ENCODE data around the gene LRRC2.
A peak's percentile ranks its signal among the peaks of the same experiment; 100 is the strongest.

LRRC2 gene

GRCh38 chr3:46558184-46559043 is 7.7 kb downstream of the LRRC2 start:
- Histone ChIP-seq H3K27ac (no peak overlapping the region), H3K36me3 (no peaks in the 10 kb centered on the region), H3K4me1 (ENCODE audit: control insufficient read depth in 1 of 2, insufficient read depth in 1 of 2, low read depth in 1 of 2, low read length in 1 of 2) (peaks cover 4 to 7% of the 10 kb centered on the region in 2 experiments), H3K4me3 (ENCODE audit: low read depth in 1 of 2, low read length in 1 of 2) (peak overlapping the region in 1 of 2 experiments; percentile 13), H3K27me3 (peaks cover 48% of the 10 kb centered on the region), H3K9me3 (no peaks in the 10 kb centered on the region)
- no peak for TF ChIP-seq CTCF (IDR thresholded peaks at IDR 0.05)

GRCh38 chr3:46557814-46558183 is 8.3 kb downstream of the LRRC2 start:
- Histone ChIP-seq H3K4me1 (ENCODE audit: control insufficient read depth in 1 of 2, insufficient read depth in 1 of 2, low read depth in 1 of 2, low read length in 1 of 2) (peaks cover 8 to 11% of the 10 kb centered on the region in 2 experiments), H3K9me3 (no peaks in the 10 kb centered on the region), H3K4me3 (ENCODE audit: low read depth in 1 of 2, low read length in 1 of 2) (no peak overlapping the region), H3K36me3 (no peaks in the 10 kb centered on the region), H3K27ac (no peak overlapping the region), H3K27me3 (peaks cover 44% of the 10 kb centered on the region)
- no peak for TF ChIP-seq CTCF (IDR thresholded peaks at IDR 0.05)

DNA sequence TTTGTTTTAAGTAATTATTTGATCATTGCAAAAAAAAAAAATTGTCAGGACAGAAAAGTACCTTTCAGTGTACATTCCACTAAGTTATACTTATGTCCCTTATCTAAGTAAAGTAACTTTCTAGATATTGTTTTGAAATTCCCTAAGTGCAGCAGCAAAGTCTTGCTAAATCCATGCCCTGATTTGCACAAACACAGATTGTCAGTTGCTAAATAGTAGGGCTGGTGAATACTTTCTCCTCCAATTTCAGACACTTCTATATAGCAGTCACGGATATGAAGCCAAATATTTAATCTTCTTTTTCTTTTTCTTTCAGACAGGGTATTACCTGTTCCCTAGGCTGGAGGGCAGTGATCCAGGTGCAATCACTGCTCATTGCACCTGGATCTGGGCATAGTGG is 12.9 kb downstream of the LRRC2 start:
- Histone ChIP-seq H3K27me3 (peaks cover 50% of the 10 kb centered on the region), H3K4me1 (ENCODE audit: control insufficient read depth in 1 of 2, insufficient read depth in 1 of 2, low read depth in 1 of 2, low read length in 1 of 2) (peaks cover 12 to 13% of the 10 kb centered on the region in 2 experiments), H3K36me3 (no peaks in the 10 kb centered on the region), H3K9me3 (no peaks in the 10 kb centered on the region), H3K4me3 (ENCODE audit: low read depth in 1 of 2, low read length in 1 of 2) (no peak overlapping the region), H3K27ac (no peak overlapping the region)
- no peak for TF ChIP-seq CTCF (IDR thresholded peaks at IDR 0.05)

DNA sequence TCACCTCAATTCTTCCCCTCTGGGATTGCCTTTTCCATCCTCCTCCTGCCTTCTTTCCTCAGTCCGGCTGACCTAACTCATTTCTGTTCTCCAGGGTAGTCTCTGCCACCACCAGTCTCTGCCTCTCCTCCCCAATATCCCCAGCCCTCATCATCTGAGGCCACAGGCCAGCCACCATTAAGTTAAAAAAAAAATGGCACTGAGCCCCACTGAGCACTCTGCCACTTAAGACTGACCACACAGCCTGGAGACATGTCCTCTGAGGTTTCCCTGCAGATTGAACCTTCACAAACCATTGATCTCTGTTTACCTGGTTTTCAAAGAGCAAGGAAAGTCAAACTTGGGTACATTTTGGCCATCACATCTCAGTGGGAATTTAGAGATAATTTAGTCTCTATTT is 13.6 kb downstream of the LRRC2 start:
- H3K4me3 ChIP-seq (ENCODE audit: low read depth in 1 of 2, low read length in 1 of 2) = no peak overlapping the region
- TF ChIP-seq CTCF (IDR thresholded peaks at IDR 0.05) = no peak
- H3K27me3 ChIP-seq = peaks cover 49% of the 10 kb centered on the region
- H3K36me3 ChIP-seq = no peaks in the 10 kb centered on the region
- H3K27ac ChIP-seq = no peak overlapping the region
- H3K4me1 ChIP-seq (ENCODE audit: control insufficient read depth in 1 of 2, insufficient read depth in 1 of 2, low read depth in 1 of 2, low read length in 1 of 2) = peaks cover 11 to 13% of the 10 kb centered on the region in 2 experiments
- H3K9me3 ChIP-seq = no peaks in the 10 kb centered on the region

- Histone ChIP-seq H3K36me3 (no peaks in the 10 kb centered on the region), H3K4me3 (ENCODE audit: low read depth in 1 of 2, low read length in 1 of 2) (no peak overlapping the region), H3K9me3 (no peaks in the 10 kb centered on the region), H3K27ac (no peak overlapping the region), H3K4me1 (ENCODE audit: control insufficient read depth in 1 of 2, insufficient read depth in 1 of 2, low read depth in 1 of 2, low read length in 1 of 2) (peaks cover 11 to 13% of the 10 kb centered on the region in 2 experiments), H3K27me3 (peaks cover 54% of the 10 kb centered on the region)
- TF ChIP-seq CTCF (IDR thresholded peaks at IDR 0.05) = no peak
Observed at GRCh38 chr3:46551615-46552014, 14.5 kb downstream of the LRRC2 start.
